Neural cell (in vitro differentiated cells): Measurements from ENCODE around the gene TCTA. TPM values are rescaled to one million over a fixed set of nuclear protein-coding genes. Genes with fewer than 3 reads are reported as not detected.

Source experiments
- H2AFZ ChIP-seq: fragments of 200-600, 300-800 bp; sonication (generic), shearing (Covaris generic); 2 replicates; pipeline ENCODE4 v1.6.0; 2014; ENCODE audit warnings: low read depth, mild to moderate bottlenecking, antibody characterized with exemption, low read length, moderate library complexity
- H3F3A ChIP-seq: fragments of 200-600 bp; shearing (Covaris generic); 2 replicates; pipeline ENCODE4 v1.6.1; 2016; ENCODE audit warnings: mild to moderate bottlenecking, moderate library complexity, mixed read lengths, antibody characterized with exemption, low read length; ENCODE audit not compliant: insufficient read depth, poor library complexity, severe bottlenecking
- H3K27ac ChIP-seq: fragments of 200-600, 300-800 bp; sonication (generic), shearing (Covaris generic); 2 replicates; pipeline ENCODE4 v1.5.1; 2014; ENCODE audit warnings: mild to moderate bottlenecking, low read length, moderate library complexity
- H3K27me3 ChIP-seq: fragments of 300-800, 200-600 bp; sonication (generic), shearing (Covaris generic); 2 replicates; pipeline ENCODE4 v1.6.0; 2014; ENCODE audit warnings: mild to moderate bottlenecking, low read depth, low read length, moderate library complexity; ENCODE audit not compliant: insufficient read depth
- H3K36me3 ChIP-seq: fragments of 300-800, 200-600 bp; sonication (generic), shearing (Covaris generic); 2 replicates; pipeline ENCODE4 v1.5.1; 2014; ENCODE audit warnings: mild to moderate bottlenecking, antibody characterized with exemption, low read length, moderate library complexity; ENCODE audit not compliant: insufficient read depth
- H3K4me2 ChIP-seq: fragments of 300-800, 200-600 bp; sonication (generic), shearing (Covaris generic); 2 replicates; pipeline ENCODE4 v1.6.0; 2014; ENCODE audit warnings: mild to moderate bottlenecking, low read length
- H3K4me3 ChIP-seq: fragments of 300-800, 200-600 bp; sonication (generic), shearing (Covaris generic); 2 replicates; pipeline ENCODE4 v1.5.1; 2014; ENCODE audit warnings: mild to moderate bottlenecking, low read length, moderate library complexity
- H3K79me2 ChIP-seq: fragments of 200-600 bp; shearing (Covaris generic); replicated peaks from 2 replicates; pipeline ENCODE4 v1.6.0; 2014; ENCODE audit warnings: mild to moderate bottlenecking, low read length, moderate library complexity; ENCODE audit not compliant: insufficient read depth
- H3K9ac ChIP-seq: fragments of 300-800, 200-600 bp; sonication (generic), shearing (Covaris generic); 2 replicates; pipeline ENCODE4 v1.6.1; 2016; ENCODE audit warnings: mild to moderate bottlenecking, low read length, mixed read lengths
- H3K9me2 ChIP-seq: fragments of 200-600 bp; shearing (Covaris generic); 2 replicates; pipeline ENCODE4 v1.6.1; 2016; ENCODE audit warnings: mild to moderate bottlenecking, low read length, mixed read lengths; ENCODE audit not compliant: insufficient read depth
- H3K9me3 ChIP-seq: fragments of 200-600, 300-800 bp; sonication (generic), shearing (Covaris generic); 2 replicates; pipeline ENCODE4 v1.6.1; 2016; ENCODE audit warnings: mild to moderate bottlenecking, mixed run types, low read length, moderate library complexity, mixed read lengths
- H4K20me1 ChIP-seq: fragments of 200-600 bp; shearing (Covaris generic); 2 replicates; pipeline ENCODE4 v1.6.1; 2016; ENCODE audit warnings: mild to moderate bottlenecking, mixed run types; ENCODE audit not compliant: insufficient read depth
- EP300 ChIP-seq: fragments of 450-650 bp; conservative IDR thresholded peaks from 2 replicates; pipeline ENCODE4 v1.6.1; 2014; ENCODE audit warnings: antibody characterized with exemption, mild to moderate bottlenecking, moderate library complexity; ENCODE audit not compliant: poor library complexity, severe bottlenecking
- EZH2 ChIP-seq: fragments of 200-600, 300-800 bp; shearing (Covaris generic), sonication (generic); IDR thresholded peaks from 2 replicates; pipeline ENCODE4 v1.6.1; 2014; ENCODE audit warnings: antibody characterized with exemption, low read length, borderline replicate concordance, mild to moderate bottlenecking; ENCODE audit not compliant: insufficient read depth, poor library complexity, severe bottlenecking
- MXI1 ChIP-seq: fragments of 450-650 bp; conservative IDR thresholded peaks from 2 replicates; pipeline ENCODE4 v1.6.1; 2014; ENCODE audit warnings: antibody characterized with exemption, mild to moderate bottlenecking; ENCODE audit not compliant: poor library complexity, severe bottlenecking
- POLR2AphosphoS5 ChIP-seq: IDR thresholded peaks from 2 replicates; pipeline ENCODE4 v1.6.1; 2012
- RAD21 ChIP-seq: fragments of 450-650 bp; conservative IDR thresholded peaks from 2 replicates; pipeline ENCODE4 v1.6.1; 2014; ENCODE audit warnings: antibody characterized with exemption, mild to moderate bottlenecking, moderate library complexity
- SMC3 ChIP-seq: fragments of 450-650 bp; conservative IDR thresholded peaks from 2 replicates; pipeline ENCODE4 v1.6.1; 2014; ENCODE audit warnings: antibody characterized with exemption, mild to moderate bottlenecking, moderate library complexity; ENCODE audit not compliant: poor library complexity
- TAF1 ChIP-seq: IDR thresholded peaks from 2 replicates; pipeline ENCODE4 v1.6.1; 2012; ENCODE audit warnings: low read depth
- polyA plus RNA-seq: library from polyadenylated mRNA; depleted of rRNA; stranded (reverse); fragments of >200 nt; gene quantifications from 2 replicates; pipeline ENCODE4 v1.2.3, GENCODE V29; 2014
- TF ChIP-seq, protein P1 (sequence below): fragments of 450-650 bp; IDR thresholded peaks from 2 replicates; pipeline ENCODE4 v1.5.1; 2014; ENCODE audit warnings: antibody characterized with exemption, mild to moderate bottlenecking, moderate library complexity; ENCODE audit not compliant: poor library complexity, severe bottlenecking
- TF ChIP-seq, protein P2 (sequence below): IDR thresholded peaks from 2 replicates; pipeline ENCODE4 v1.6.1; 2012; ENCODE audit warnings: borderline replicate concordance

TCTA gene
- polyA plus RNA-seq, 1 donor from 2014 or later, result 17.1 TPM

- TF ChIP-seq, protein P1, sequence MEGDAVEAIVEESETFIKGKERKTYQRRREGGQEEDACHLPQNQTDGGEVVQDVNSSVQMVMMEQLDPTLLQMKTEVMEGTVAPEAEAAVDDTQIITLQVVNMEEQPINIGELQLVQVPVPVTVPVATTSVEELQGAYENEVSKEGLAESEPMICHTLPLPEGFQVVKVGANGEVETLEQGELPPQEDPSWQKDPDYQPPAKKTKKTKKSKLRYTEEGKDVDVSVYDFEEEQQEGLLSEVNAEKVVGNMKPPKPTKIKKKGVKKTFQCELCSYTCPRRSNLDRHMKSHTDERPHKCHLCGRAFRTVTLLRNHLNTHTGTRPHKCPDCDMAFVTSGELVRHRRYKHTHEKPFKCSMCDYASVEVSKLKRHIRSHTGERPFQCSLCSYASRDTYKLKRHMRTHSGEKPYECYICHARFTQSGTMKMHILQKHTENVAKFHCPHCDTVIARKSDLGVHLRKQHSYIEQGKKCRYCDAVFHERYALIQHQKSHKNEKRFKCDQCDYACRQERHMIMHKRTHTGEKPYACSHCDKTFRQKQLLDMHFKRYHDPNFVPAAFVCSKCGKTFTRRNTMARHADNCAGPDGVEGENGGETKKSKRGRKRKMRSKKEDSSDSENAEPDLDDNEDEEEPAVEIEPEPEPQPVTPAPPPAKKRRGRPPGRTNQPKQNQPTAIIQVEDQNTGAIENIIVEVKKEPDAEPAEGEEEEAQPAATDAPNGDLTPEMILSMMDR, result peak; percentile 42
- TF ChIP-seq, protein P2, sequence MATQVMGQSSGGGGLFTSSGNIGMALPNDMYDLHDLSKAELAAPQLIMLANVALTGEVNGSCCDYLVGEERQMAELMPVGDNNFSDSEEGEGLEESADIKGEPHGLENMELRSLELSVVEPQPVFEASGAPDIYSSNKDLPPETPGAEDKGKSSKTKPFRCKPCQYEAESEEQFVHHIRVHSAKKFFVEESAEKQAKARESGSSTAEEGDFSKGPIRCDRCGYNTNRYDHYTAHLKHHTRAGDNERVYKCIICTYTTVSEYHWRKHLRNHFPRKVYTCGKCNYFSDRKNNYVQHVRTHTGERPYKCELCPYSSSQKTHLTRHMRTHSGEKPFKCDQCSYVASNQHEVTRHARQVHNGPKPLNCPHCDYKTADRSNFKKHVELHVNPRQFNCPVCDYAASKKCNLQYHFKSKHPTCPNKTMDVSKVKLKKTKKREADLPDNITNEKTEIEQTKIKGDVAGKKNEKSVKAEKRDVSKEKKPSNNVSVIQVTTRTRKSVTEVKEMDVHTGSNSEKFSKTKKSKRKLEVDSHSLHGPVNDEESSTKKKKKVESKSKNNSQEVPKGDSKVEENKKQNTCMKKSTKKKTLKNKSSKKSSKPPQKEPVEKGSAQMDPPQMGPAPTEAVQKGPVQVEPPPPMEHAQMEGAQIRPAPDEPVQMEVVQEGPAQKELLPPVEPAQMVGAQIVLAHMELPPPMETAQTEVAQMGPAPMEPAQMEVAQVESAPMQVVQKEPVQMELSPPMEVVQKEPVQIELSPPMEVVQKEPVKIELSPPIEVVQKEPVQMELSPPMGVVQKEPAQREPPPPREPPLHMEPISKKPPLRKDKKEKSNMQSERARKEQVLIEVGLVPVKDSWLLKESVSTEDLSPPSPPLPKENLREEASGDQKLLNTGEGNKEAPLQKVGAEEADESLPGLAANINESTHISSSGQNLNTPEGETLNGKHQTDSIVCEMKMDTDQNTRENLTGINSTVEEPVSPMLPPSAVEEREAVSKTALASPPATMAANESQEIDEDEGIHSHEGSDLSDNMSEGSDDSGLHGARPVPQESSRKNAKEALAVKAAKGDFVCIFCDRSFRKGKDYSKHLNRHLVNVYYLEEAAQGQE, result no peak
- TF ChIP-seq MXI1, result no peak
- no peak for TF ChIP-seq TAF1
- TF ChIP-seq RAD21, result no peak
- TF ChIP-seq POLR2AphosphoS5, result no peak
- no peaks in the 10 kb centered on the region for H3K79me2 ChIP-seq
- H3K27me3 ChIP-seq, result no peaks in the 10 kb centered on the region
- no peaks in the 10 kb centered on the region for H3K9me2 ChIP-seq
- H3K9ac ChIP-seq, result peak overlapping the region; percentile 80
- H2AFZ ChIP-seq, result peak overlapping the region; percentile 81
- H3K27ac ChIP-seq, result peak overlapping the region; percentile 71
- H4K20me1 ChIP-seq, result no peaks in the 10 kb centered on the region
- H3K4me3 ChIP-seq, result peak overlapping the region; percentile 85
- no peaks in the 10 kb centered on the region for H3K9me3 ChIP-seq
- no peaks in the 10 kb centered on the region for H3K36me3 ChIP-seq
- peak overlapping the region; percentile 40 for H3K4me2 ChIP-seq
- no peaks in the 10 kb centered on the region for H3F3A ChIP-seq
Measured at GRCh38 chr3:49428752-49429080, 16.5 kb downstream of the TCTA start.

- no peak overlapping the region for H3K27ac ChIP-seq
- no peak overlapping the region for H3K4me2 ChIP-seq
- TF ChIP-seq RAD21 (no peak), EP300 (no peak), POLR2AphosphoS5 (no peak), SMC3 (no peak), TAF1 (no peak), EZH2 (no peak), MXI1 (no peak)
- TF ChIP-seq, protein P1, result no peak
- TF ChIP-seq, protein P2, result no peak
Measured at GRCh38 chr3:49434731-49435130, 22.5 kb downstream of the TCTA start.

More at GRCh38 chr3:49434731-49435130, 22.5 kb downstream of the TCTA start:
- H3K9ac ChIP-seq, result no peak overlapping the region
- H3K36me3 ChIP-seq, result no peaks in the 10 kb centered on the region
- no peaks in the 10 kb centered on the region for H3K79me2 ChIP-seq
- H2AFZ ChIP-seq, result no peak overlapping the region
- H4K20me1 ChIP-seq, result no peaks in the 10 kb centered on the region
- no peaks in the 10 kb centered on the region for H3K27me3 ChIP-seq
- no peaks in the 10 kb centered on the region for H3K9me3 ChIP-seq
- H3K4me3 ChIP-seq, result no peak overlapping the region
- no peaks in the 10 kb centered on the region for H3K9me2 ChIP-seq
- H3F3A ChIP-seq, result no peaks in the 10 kb centered on the region
